T-cell (primary cell): Measurements from ENCODE around the gene INTS11. TPM values are rescaled to one million over a fixed set of nuclear protein-coding genes. Genes with fewer than 3 reads are reported as not detected.

Source experiments
- ATAC-seq, 4 experiments: fragments of 200-7000 bp in 3 of 4; fragments of 150-1000 bp in 1 of 4; cut with Tn5 transposase; replicated peaks in 1 of 4; 1 replicate in 3 of 4; 2 replicates in 1 of 4; pipeline ENCODE4 v1.10.0; 2021; ENCODE audit warnings: moderate library complexity in 3 of 4, mild to moderate bottlenecking in 2 of 4, moderate number of reproducible peaks in 1 of 4
- CTCF ChIA-PET, 2 donors: fragments of 300-600 bp; sonication (Branson Sonifier 250); formaldehyde crosslinking; loops; one replicate each; lab custom pipeline; 2022; ENCODE audit warnings: antibody characterized with exemption in 2 of 2; lab: Charles Lee
- POLR2A ChIA-PET, 2 donors: fragments of 300-600 bp; sonication (Branson Sonifier 250); formaldehyde crosslinking; loops; one replicate each; lab custom pipeline; 2022; ENCODE audit warnings: antibody characterized with exemption in 2 of 2; lab: Charles Lee
- DNase-seq, 35 experiments: peaks; one replicate each; pipeline versions ENCODE4 v3.0.0 to v3.0.0-alpha.2; 2013 to 2023
- H3K27ac ChIP-seq: one replicate; pipeline ENCODE4 v1.5.1; 2013; ENCODE audit warnings: low read length
- H3K27me3 ChIP-seq, 2 experiments: replicated peaks in 1 of 2; 1 replicate in 1 of 2; 2 replicates in 1 of 2; pipeline versions ENCODE4 v1.6.1 to v1.7.0; 2013; ENCODE audit warnings: low read length in 1 of 2, mixed read lengths in 1 of 2; ENCODE audit not compliant: control insufficient read depth in 2 of 2, insufficient read depth in 2 of 2; ENCODE audit errors: extremely low read depth in 1 of 2
- H3K36me3 ChIP-seq, 2 donors: 1 replicate in 1 of 2; 2 replicates in 1 of 2; pipeline versions ENCODE4 v1.6.1 to v1.7.0; 2013; ENCODE audit warnings: low read length in 1 of 2; ENCODE audit not compliant: control insufficient read depth in 2 of 2, insufficient read depth in 1 of 2; ENCODE audit errors: extremely low read depth in 1 of 2
- H3K4me1 ChIP-seq, 2 experiments: 1 replicate in 1 of 2; 2 replicates in 1 of 2; pipeline versions ENCODE4 v1.6.1 to v1.7.0; 2013; ENCODE audit warnings: low read length in 2 of 2, mixed read lengths in 1 of 2; ENCODE audit not compliant: insufficient read depth in 2 of 2, control insufficient read depth in 1 of 2; ENCODE audit errors: extremely low read depth in 1 of 2
- H3K4me3 ChIP-seq, 2 donors: 1 replicate in 1 of 2; 2 replicates in 1 of 2; pipeline versions ENCODE4 v1.5.1 to v1.7.0; 2013; ENCODE audit warnings: mild to moderate bottlenecking in 2 of 2, low read length in 1 of 2, moderate library complexity in 1 of 2; ENCODE audit not compliant: control insufficient read depth in 1 of 2; ENCODE audit errors: extremely low read depth in 1 of 2
- H3K9me3 ChIP-seq: 2 replicates; pipeline ENCODE4 v1.7.0; 2013
- H3K27ac Mint-ChIP-seq, 2 donors: one replicate each; pipeline ENCODE4 v1.8.0; 2020 to 2021; ENCODE audit warnings: mild to moderate bottlenecking in 2 of 2, mixed read lengths in 2 of 2
- H3K27me3 Mint-ChIP-seq, 2 donors: one replicate each; pipeline ENCODE4 v1.8.0; 2021 to 2022; ENCODE audit warnings: mixed read lengths in 2 of 2
- H3K36me3 Mint-ChIP-seq: one replicate; pipeline ENCODE4 v1.8.0; 2021; ENCODE audit warnings: mixed read lengths
- H3K4me1 Mint-ChIP-seq, 3 donors: one replicate each; pipeline ENCODE4 v1.8.0; 2020 to 2022; ENCODE audit warnings: mixed read lengths in 3 of 3, mild to moderate bottlenecking in 1 of 3
- H3K4me3 Mint-ChIP-seq, 3 donors: one replicate each; pipeline ENCODE4 v1.8.0; 2020 to 2022; ENCODE audit warnings: mild to moderate bottlenecking in 3 of 3, mixed read lengths in 3 of 3, moderate library complexity in 3 of 3
- H3K9me3 Mint-ChIP-seq, 3 donors: one replicate each; pipeline ENCODE4 v1.8.0; 2020 to 2022; ENCODE audit warnings: mixed read lengths in 3 of 3
- WGBS: methylation state at CpG from one replicate; pipeline ENCODE4 v1.1.5; 2013; ENCODE audit warnings: missing lambda C conversion rate; ENCODE audit not compliant: insufficient coverage; 5-methylcytosine and 5-hydroxymethylcytosine counted together
- total RNA-seq, 35 experiments: library from RNA in 6 of 35; stranded (reverse) in 6 of 35; fragments of 120-200 nt in 1 of 35; gene quantifications; one replicate each; pipeline versions ENCODE4 v1.2.1 to v1.2.4 and lab custom pipeline; 2013 to 2026

The INTS11 gene
- total RNA-seq, 5 donors from 2014 or later (not counting 1 experiment from before 2014, with no cell fraction given), result 161 to 200 (median 182) TPM

DNA sequence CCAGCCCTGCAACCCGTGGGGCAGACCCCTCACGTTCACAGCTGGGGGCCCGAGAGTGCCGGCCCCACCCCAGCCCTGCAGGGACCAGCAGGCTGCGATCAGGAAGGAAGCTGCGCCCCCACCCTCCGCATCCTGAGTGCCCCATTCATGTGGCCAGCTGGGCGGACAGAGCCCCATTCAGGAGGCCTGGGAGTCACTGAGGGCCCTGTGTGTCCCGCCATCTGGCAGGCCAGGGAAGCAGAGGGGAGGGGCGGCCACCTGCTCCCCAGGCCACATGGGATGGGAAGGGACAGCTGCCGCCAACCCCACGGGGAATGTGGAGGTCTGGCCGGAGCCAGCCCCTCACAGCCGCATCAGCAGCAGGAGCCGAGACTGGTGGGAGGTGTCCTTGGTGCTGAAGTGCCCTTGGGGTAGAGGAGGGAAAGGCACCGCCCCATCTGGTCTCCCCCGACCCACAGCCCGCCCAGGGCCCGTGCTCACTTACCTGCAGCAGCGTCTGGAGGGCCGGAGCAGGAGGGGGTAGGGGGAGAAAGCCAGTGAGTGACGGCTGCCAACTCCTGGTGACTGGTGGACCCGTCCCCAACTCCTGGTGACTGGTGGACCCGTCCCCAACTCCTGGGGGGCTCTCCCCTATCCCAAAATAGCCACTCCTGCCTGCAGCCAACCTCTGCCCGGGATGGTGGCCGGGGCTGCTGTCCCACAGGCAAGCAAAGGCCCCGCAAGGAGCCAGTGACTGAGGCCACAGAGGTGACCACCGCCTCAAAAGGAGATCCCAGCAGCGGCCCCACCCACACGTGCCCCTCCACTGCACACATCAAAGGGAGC lies 25.4 kb downstream of the INTS11 start:
- POLR2A ChIA-PET, result no interaction called here
- Mint-ChIP-seq H3K27ac (no peak overlapping the region), H3K27me3 (no peaks in the 10 kb centered on the region), H3K4me3 (no peak overlapping the region), H3K9me3 (no peaks in the 10 kb centered on the region), H3K36me3 (no peaks in the 10 kb centered on the region), H3K4me1 (peaks cover 0 to 2% (median 0%) of the 10 kb centered on the region in 3 donors)
- Histone ChIP-seq H3K27me3 (no peaks in the 10 kb centered on the region), H3K27ac (no peak overlapping the region), H3K4me1 (peaks cover 0 to 4% of the 10 kb centered on the region in 2 experiments), H3K36me3 (peaks cover 2 to 3% of the 10 kb centered on the region in 2 donors), H3K9me3 (no peaks in the 10 kb centered on the region), H3K4me3 (no peak overlapping the region)
- DNase-seq (no peak), ATAC-seq (no peak)
- CTCF ChIA-PET, result no interaction called here
- 76% methylated on average over 14 of the region's 30 CpGs for WGBS

DNA sequence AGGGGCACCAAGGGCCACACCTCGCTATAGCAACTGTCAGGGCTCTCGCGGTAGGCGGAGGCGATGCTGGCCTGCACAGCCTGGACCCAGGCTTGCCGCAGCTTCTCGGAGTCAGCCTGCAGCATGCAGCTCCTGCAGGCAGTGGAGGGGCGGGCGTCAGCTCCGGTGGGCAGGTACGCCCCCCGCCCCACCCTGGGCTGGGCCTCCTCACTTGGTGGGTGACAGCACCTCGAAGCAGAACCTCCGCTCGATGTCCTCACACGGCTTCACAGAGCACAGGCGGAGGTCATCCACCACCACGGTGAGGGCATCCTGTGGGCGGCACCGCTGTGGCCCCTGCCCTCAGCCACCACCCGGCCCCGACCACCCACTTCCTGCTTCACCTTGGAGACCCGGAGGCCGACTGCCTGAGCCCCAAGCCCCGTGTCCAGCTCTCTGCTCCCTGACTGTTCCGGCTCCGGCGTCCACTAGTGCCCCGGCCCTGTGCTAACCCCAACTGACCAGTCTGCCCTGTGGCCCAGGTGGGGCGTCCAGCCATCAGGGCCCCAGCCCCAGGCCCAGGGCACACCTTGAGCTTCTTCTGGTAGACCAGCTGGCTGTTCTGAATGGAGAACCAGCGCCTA lies 26.5 kb downstream of the INTS11 start:
- Histone ChIP-seq H3K27ac (no peak overlapping the region), H3K9me3 (no peaks in the 10 kb centered on the region), H3K4me3 (no peak overlapping the region), H3K36me3 (peaks cover under 1 to 3% of the 10 kb centered on the region in 2 donors), H3K4me1 (no peaks in the 10 kb centered on the region), H3K27me3 (no peaks in the 10 kb centered on the region)
- no peak for ATAC-seq
- H3K36me3 Mint-ChIP-seq, result no peaks in the 10 kb centered on the region
- no peaks in the 10 kb centered on the region for H3K27me3 Mint-ChIP-seq
- H3K4me1 Mint-ChIP-seq, result no peaks in the 10 kb centered on the region
- POLR2A ChIA-PET, result no interaction called here
- CTCF ChIA-PET, result no interaction called here
- DNase-seq, result no peak
- no peak overlapping the region for H3K27ac Mint-ChIP-seq
- no peak overlapping the region for H3K4me3 Mint-ChIP-seq
- 89% methylated on average over 29 of the region's 31 CpGs for WGBS
- H3K9me3 Mint-ChIP-seq, result no peaks in the 10 kb centered on the region

DNA sequence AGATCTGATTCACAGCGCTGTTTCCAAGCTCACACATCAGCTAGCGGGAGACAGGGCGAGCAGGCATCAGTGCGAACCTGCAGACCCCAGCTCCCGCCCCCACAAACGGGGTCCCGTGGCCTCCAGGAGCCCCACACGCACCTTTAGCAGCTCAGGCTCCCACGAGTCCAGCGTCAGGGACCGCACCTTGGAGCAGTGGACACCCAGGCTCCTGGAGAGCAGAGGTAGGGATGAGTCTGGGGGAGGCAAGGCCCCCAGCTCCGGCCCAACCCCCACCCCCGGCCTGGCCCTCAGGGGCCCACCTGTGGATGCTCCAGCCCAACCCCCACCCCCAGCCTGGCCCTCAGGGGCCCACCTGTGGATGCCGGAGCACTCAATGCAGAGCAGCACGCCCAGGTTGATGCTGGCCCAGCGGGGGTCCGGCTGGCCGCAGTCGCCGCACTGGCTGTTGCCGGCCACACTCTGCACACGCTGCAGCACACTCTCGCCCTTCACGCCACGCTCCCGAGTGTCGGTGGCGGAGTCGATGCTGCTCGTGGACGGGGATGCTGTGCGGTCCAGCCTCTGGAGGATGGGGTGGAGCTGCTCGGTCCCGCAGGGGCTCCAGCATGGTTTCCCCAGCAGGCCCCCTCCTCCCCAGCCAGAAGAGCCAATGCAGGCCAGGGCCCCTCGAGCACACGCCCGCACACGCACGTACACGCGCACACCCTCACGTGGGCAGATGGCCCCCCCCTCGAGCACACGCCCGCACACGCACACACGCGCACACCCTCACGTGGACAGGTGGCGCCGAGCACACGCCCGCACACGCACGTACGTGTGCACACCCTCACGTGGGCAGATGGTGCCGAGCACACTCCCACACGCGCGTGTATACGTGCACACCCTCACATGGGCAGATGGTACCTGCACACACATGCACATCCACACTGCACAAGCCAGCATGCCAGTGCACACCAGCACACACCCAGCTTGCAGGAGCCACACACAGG lies 28.1 kb downstream of the INTS11 start:
- Mint-ChIP-seq H3K27ac (no peak overlapping the region), H3K27me3 (no peaks in the 10 kb centered on the region), H3K4me1 (peaks cover 0 to 4% (median 3%) of the 10 kb centered on the region in 3 donors), H3K4me3 (no peak overlapping the region), H3K36me3 (no peaks in the 10 kb centered on the region), H3K9me3 (no peaks in the 10 kb centered on the region)
- Histone ChIP-seq H3K27me3 (peaks cover 0 to 4% of the 10 kb centered on the region in 2 experiments), H3K9me3 (no peaks in the 10 kb centered on the region), H3K27ac (no peak overlapping the region), H3K4me3 (no peak overlapping the region), H3K36me3 (peaks cover 0 to 3% of the 10 kb centered on the region in 2 donors), H3K4me1 (peaks cover 0 to 8% of the 10 kb centered on the region in 2 experiments)
- no peak for ATAC-seq
- 96% methylated on average over 36 of the region's 62 CpGs for WGBS
- no peak for DNase-seq
- CTCF ChIA-PET, result no interaction called here
- POLR2A ChIA-PET, result no interaction called here

DNA sequence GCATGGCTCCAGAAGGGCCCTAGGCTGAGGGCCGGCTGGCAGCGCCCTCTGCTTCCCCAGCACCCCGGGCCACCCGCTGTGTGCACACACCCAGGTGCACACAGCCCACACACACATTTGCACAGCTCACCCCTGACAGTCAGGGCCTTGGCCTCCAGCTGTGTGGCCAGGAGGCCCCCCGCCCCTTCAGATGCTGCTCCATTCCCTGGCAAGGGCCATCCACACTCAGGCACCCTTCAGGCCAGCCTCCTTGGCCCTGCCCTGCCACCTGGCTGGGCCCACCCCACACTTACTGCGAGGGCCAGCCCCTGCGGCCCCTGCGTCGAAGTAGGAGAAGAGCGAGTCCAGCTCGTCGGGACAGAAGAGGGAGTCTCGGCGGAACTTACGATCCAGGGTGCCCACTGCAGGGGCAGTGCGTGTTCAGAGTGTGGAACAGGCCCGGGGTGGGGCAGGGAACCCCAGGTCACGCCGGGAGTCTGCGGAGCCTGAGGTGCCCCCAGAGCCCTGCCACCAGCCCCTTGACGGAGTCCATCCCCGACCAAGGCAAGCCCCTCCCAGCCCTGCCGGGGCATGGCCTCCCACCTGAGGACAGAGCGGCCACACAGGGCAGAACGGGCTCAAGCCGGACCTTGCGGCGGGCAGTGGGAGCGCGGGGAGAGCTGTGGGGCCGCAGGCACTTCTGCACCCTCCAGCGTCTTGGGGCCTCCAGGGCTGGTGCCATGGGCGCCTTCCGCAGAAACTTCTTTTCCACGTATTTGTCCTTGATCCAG lies 29.1 kb downstream of the INTS11 start:
- H3K36me3 ChIP-seq, result peaks cover 0 to 3% of the 10 kb centered on the region in 2 donors
- no peak for ATAC-seq
- Mint-ChIP-seq H3K27me3 (no peaks in the 10 kb centered on the region), H3K27ac (no peak overlapping the region), H3K36me3 (no peaks in the 10 kb centered on the region), H3K4me1 (peaks cover under 1 to 4% (median 3%) of the 10 kb centered on the region in 3 donors), H3K9me3 (no peaks in the 10 kb centered on the region), H3K4me3 (no peak overlapping the region)
- H3K4me1 ChIP-seq, result peaks cover 0 to 11% of the 10 kb centered on the region in 2 experiments
- no peak for DNase-seq
- no peaks in the 10 kb centered on the region for H3K9me3 ChIP-seq
- H3K27ac ChIP-seq, result no peak overlapping the region
- WGBS, result 96% methylated on average over 35 of the region's 35 CpGs
- H3K4me3 ChIP-seq, result no peak overlapping the region
- ChIA-PET POLR2A (no interaction called here), CTCF (no interaction called here)
- peaks cover 0 to 8% of the 10 kb centered on the region in 2 experiments for H3K27me3 ChIP-seq

DNA sequence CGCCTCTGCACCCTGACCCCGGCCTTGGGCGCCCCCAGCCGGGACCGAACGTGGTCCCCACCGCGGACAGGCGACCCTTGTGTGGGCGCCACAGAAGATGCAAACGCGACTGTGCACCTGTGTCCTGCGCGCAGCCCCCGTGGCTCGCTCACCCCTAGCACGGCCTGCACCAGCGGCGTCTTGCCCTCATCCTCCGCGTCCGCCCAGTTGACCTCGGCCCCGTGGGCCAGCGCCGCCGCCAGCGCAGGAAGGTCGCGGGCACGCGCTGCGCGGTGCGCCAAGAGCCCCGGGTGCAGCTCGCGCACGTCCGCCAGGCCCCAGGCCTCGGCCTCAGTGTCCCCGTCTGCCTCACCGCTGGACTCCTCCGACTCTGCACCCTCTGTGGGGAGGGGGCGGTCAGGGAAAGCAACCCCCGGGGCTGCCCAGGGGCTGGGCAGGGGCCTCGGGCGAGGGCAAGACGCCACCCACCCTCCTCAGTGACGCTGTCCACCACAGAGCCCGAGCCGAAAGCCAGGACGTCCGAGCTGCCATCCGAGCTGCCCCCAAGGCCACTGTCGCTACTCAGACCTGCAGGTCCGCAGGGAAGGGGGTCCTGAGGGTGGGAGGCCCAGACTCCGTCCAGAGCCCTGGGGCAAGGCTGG lies 30.1 kb downstream of the INTS11 start:
- Histone ChIP-seq H3K27ac (no peak overlapping the region), H3K4me3 (no peak overlapping the region), H3K4me1 (peaks cover 0 to 14% of the 10 kb centered on the region in 2 experiments), H3K9me3 (no peaks in the 10 kb centered on the region), H3K36me3 (peaks cover 0 to 3% of the 10 kb centered on the region in 2 donors), H3K27me3 (peaks cover 0 to 11% of the 10 kb centered on the region in 2 experiments)
- DNase-seq (no peak), ATAC-seq (no peak)
- H3K4me3 Mint-ChIP-seq, result no peak overlapping the region
- ChIA-PET CTCF (no interaction called here), POLR2A (no interaction called here)
- no peaks in the 10 kb centered on the region for H3K36me3 Mint-ChIP-seq
- peaks cover 3 to 5% (median 4%) of the 10 kb centered on the region in 3 donors for H3K4me1 Mint-ChIP-seq
- H3K27me3 Mint-ChIP-seq, result peaks cover 0 to 3% of the 10 kb centered on the region in 2 donors
- no peaks in the 10 kb centered on the region for H3K9me3 Mint-ChIP-seq
- H3K27ac Mint-ChIP-seq, result no peak overlapping the region
- 96% methylated on average over 46 of the region's 58 CpGs for WGBS
